ENCODE results near the gene TMEM91.

TMEM91 gene

GRCh38 chr19:41411100-41411967 lies 35.0 kb downstream of the TMEM91 start:
- no peak for DNase-seq (ENCODE audit: low read depth)

DNA sequence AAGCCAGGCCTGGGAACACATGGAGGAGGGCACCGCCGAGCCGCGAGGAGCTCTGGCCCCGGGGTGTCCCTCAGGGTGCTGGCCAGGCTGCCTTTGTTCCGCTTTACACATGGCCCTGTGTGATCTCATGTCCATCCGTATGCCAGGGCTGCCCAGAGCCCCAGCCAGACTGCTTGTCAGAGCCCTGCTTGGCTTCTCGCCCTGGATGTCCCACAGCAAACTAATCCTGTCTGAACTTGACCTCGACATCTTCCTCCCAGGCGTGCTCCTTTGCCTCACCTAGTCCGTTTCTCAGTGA lies 35.6 kb downstream of the TMEM91 start:
- no peak for DNase-seq (ENCODE audit: low read depth)

DNA sequence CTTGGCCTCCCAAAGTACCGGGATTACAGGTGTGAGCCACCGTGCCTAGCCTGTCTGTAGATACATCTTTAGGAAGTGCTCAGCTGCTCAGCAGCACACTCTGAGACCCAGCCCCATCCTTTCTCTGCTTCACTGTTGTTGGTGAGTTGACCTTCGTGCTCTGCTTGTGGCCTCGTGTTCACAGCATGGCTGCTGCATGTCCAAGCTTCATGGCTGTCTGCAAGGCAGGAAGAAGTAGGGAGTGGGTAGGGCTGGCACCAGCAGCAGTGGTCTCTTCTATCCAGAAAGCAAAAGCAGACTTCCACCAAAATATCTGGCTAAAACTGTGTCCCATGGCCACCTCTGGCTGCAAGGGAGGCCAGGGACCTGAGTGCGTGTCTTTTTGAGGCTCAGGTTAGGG lies 36.6 kb downstream of the TMEM91 start:
- DNase-seq (ENCODE audit: low read depth), result no peak

DNA sequence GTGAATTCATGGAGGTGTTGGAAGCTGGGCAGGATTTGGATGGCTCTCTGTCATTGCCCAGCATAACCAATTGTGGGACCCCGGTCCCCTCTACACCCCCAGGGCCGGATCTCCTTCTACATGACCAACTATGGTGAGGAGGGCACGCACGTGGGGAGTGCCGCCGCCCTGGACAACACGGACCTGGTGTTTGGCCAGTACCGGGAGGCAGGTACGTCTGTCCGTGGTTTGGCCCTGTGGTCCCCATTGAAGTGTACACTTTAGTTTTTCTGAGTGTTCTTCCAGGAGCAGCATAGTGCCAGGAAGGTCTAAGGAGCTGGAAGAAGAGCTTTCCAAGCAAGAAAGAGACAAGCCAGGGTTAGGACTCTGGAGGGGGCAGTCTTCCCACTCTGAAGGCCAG lies 37.6 kb downstream of the TMEM91 start:
- no peak for DNase-seq (ENCODE audit: low read depth)

DNA sequence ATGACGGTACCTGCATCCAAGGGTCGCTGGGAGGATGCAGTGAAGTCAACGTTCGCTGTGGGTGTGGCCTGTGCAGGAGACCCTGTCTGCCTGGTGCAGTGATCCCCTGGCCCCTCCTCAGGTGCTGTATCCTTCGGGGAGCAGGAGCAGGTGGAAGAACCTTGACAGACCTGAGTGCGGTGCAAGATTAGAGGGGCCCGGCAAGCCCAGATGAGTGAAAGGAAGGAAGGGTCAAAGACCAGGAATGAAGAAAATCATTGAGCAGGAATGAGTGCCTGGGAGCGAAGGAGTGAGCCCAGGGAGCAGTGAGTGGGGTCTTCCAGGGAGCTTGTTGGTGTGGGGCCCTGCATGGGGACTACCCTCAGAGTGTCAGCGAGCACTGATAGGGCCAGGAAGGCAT lies 38.1 kb downstream of the TMEM91 start:
- no peak for DNase-seq (ENCODE audit: low read depth)

DNA sequence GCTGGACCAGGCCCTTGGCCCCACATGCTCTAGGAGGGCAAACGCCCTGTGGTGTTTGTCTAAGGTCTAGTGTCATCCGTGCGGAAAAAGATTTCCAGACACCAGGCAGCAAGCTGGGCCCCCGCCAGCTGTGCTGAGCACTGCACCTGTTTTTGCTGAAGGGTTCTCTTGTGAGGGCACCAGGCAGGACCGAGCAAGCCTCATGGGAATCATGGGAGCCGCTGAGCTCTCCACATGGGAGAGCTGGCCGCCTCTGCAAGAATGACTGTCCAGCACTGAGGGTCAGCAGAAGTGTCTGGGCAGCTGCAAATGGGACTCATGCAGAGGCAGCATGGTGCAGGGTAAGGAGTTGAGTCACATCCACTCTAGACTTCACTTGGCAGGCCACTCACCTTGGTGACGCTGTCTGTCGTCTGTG lies 38.8 kb downstream of the TMEM91 start:
- DNase-seq (ENCODE audit: low read depth), result no peak

DNA sequence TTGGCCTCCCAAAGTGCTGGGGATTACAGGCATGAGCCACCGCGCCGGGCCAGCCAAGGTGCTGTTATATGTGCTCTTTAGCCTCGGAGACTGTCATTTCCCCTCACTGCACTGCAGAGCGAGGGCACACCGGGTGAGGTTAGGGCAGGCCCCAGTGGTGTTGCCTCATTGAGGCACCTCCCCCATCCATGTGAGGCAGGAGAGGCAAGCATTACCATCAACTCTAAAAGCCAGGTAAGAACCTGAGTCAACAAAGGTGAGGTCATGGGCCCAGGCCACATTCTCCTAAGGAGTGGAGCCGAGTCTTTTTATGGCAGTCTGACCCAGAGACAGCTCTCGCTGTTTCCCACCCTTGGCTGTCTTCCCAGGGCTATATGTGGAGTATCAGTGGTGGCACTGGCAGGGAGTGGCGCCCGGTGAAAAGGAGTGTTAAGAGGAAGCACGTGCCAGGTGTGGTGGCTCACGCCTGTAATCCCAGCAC lies 39.9 kb downstream of the TMEM91 start:
- DNase-seq (ENCODE audit: low read depth), result no peak

- no peak for DNase-seq (ENCODE audit: low read depth)
These were observed 44.0 kb downstream of the TMEM91 start for GRCh38 chr19:41420101-41420880.

GRCh38 chr19:41421314-41421713 lies 45.0 kb downstream of the TMEM91 start:
- DNase-seq (ENCODE audit: low read depth), result no peak

GRCh38 chr19:41421973-41422372 lies 45.6 kb downstream of the TMEM91 start:
- no peak for DNase-seq (ENCODE audit: low read depth)

- no peak for DNase-seq (ENCODE audit: low read depth)
These were observed 46.1 kb downstream of the TMEM91 start for GRCh38 chr19:41422456-41422855.

DNA sequence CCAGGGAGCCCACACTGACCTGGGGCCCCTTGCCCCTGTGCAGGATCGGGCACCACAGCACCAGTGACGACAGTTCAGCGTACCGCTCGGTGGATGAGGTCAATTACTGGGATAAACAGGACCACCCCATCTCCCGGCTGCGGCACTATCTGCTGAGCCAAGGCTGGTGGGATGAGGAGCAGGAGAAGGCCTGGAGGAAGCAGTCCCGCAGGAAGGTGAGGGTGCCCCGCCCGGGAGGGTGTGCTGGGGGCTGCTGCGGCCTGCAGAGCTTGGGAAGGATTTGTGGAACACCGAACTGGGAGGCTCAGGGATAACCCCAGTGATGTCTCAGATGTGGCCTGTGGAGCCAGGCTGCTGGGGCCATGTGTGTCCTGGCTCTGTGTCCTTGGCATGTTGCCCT lies 46.6 kb downstream of the TMEM91 start:
- DNase-seq (ENCODE audit: low read depth), result no peak

- no peak for DNase-seq (ENCODE audit: low read depth)
These were observed 48.2 kb downstream of the TMEM91 start for GRCh38 chr19:41424335-41425173.

DNA sequence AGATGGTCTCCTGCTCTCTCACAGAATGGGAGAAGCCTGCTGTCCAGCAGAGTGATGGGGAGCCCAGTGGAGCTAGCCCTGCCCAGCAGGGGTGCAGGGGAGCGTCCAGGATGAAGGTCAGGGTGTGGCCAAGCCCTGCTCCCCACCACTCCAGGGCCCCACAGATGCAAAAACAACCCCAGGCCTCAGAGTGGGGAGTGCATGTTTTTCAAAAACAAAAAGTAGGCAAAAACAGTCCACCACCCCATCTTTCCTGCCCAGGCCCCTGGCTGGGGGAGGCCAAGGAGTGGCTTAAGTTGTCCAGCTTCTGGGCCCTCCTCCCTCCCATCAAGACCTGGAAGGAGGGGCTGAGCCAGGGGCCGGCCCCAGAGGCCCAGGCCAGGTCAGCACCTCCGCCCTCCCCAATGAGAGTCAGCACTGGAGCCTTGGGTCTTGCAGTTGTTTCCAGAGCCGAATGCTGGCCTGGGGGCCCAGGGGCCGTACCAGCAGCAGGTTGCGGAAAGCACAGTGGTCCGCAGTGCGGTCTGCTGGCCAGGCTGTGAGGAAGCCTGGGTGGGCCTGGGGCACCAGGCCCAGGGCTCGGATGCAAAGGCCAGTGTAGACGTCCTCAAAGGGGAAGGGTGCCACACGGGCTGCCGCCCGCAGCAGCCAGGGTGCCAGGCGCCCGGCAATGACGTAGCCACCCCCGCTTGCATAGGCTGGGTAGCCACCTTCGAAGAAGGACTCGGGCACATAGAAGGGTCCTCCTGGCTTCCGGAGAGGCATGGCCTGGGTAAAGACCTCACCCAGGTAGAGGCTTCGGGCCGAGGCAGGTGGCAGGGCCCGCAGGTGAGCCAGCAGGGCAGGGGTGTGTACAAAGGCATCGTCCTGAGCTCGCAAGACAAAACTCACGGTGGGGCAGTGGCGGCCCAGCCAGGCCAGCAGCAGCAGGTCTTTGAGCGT lies 49.1 kb downstream of the TMEM91 start:
- no peak for DNase-seq (ENCODE audit: low read depth)

- DNase-seq (ENCODE audit: low read depth), result no peak
These were observed 49.9 kb downstream of the TMEM91 start for GRCh38 chr19:41426116-41426841.

GRCh38 chr19:41426952-41427646 lies 50.8 kb downstream of the TMEM91 start, which contains the start of gene B3GNT8:
Gene B3GNT8 (minus strand): TSS chr19:41427374. CDS start chr19:41426778, 596 bp downstream.
- peak; percentile 36 for DNase-seq (ENCODE audit: low read depth)

DNA sequence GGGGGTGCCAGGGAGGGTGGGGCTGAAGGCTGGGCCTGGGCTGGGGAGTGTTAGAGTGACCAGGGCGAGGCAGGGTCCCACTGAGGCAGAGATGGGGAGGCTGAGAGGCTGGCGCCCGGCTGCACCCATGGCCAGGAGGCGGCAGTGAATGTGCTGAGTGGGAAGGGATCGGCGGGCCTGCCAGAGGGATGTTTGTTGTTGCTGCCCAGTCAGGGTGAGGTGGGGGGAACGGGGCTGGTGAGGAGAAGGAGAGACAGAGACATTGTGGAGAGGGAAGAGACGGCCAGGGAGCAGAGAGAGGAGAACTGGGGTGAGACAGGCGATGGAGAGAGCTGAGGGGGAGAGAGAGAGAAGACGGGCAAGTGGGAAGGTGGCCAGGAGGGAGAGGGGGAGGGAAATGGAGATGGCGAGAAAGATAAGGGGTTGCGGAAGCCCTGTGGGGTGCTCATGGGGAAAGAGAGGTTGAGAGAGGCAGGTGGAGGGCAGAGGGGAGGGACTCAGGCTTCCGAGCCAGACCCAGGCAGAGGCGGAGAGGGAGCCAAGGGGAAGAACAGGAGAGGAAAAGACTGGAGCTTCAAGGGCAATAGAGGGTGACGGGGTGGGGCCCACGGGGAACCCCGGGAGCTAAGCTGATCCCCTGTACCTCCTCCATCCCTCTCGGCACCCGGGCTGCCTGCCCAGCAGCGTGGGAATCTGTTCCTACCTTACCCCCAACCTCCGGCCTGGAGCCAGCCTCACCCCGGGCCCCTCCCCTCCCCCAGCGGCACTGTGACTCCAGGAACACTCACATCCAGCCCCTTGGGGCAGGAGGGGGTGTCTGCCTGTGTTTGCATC lies 51.5 kb downstream of the TMEM91 start:
- peak; percentile 17 for DNase-seq (ENCODE audit: low read depth)

- DNase-seq (ENCODE audit: low read depth), result no peak
These were observed 52.1 kb downstream of the TMEM91 start for GRCh38 chr19:41428481-41428859.

DNA sequence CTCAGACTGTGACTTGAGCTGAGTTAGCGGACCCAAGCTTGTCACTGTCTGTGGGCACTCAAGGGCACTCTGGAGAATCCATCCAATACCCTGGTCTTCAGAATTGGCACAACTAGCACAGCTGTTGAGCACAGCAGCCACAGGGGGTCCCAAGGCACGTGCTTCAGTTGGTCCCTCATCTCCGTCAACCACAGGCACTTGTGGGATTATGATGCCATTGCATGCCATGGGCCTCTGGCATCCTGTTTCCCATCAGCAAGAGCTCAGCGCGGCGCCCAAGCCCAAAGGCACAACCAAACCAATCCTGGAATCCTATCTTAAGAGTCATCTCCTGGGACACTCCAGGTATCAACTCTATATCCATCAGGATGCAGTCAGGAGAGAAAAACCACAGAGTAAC lies 54.6 kb downstream of the TMEM91 start:
- DNase-seq (ENCODE audit: low read depth), result no peak
